Measurements from ENCODE around the gene STON2. TPM values are rescaled to one million over a fixed set of nuclear protein-coding genes. Genes with fewer than 3 reads are reported as not detected.

STON2 gene
- total and polyA plus RNA-seq, 2 of the 8 experiments (the other 6 are each of a cell fraction or from before 2014, with no cell fraction given): 8.9 to 50.0 TPM

DNA sequence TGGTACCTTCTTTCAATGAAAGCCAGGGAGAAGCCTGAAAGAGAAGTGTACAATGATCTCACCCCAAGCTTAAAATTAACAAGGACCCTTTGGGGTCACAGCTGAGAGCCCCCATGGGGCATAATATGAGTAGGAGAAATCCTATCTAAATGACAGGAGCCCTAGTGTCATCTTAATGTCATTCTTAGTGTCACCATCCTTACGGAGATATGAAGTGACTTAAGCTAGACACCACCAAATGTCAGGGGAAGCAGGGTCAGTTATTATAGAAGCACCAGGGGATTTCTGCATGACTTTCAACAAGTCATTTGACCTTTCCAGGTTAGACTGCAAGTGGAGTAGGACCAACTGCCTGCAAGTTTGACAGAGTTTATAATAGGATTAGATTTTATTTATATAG lies 28.9 kb upstream of the STON2 start:
- no peak overlapping the region for H2BK20ac ChIP-seq (ENCODE audit: low read length)
- H4K8ac ChIP-seq (ENCODE audit: extremely low read depth, insufficient read depth, low read length): no peak overlapping the region
- H2BK5ac ChIP-seq (ENCODE audit: low read depth, low read length): no peak overlapping the region
- no peak overlapping the region for H2AFZ ChIP-seq (ENCODE audit: low read length)
- 91% methylated on average over 1 of the region's 1 CpG; no CpG with 5 or more reads in 1 of the 2 experiments for WGBS, 2 experiments (ENCODE audit: extremely low coverage in 1 of 2, insufficient coverage in 1 of 2, insufficient read length in 1 of 2, insufficient replicate concordance in 2 of 2, low coverage in 1 of 2, low lambda C conversion rate in 2 of 2, missing lambda C conversion rate in 1 of 2)
- H3K27me3 ChIP-seq (replicated peaks in 1 of 4; ENCODE audit: control insufficient read depth in 3 of 4, extremely low read depth in 1 of 4, insufficient read depth in 3 of 4, low read length in 3 of 4): no peaks in the 10 kb centered on the region
- H3K79me2 ChIP-seq (ENCODE audit: control insufficient read depth in 1 of 2, insufficient read depth in 2 of 2, low read length in 2 of 2): peaks cover 0 to 73% of the 10 kb centered on the region in 2 experiments; a peak in 2 of 4 replicates
- H3K4me3 ChIP-seq (ENCODE audit: extremely low read depth in 1 of 4, insufficient read depth in 2 of 4, low read depth in 3 of 4, low read length in 4 of 4): no peak overlapping the region
- H3K18ac ChIP-seq (ENCODE audit: extremely low read depth, low read length): no peak overlapping the region
- H4K5ac ChIP-seq (ENCODE audit: insufficient read length, low read depth, low read length): no peak overlapping the region
- FAIRE-seq (no peak), DNase-seq (ENCODE audit: low read depth in 1 of 2, low spot score in 2 of 2) (no peak)
- H3K14ac ChIP-seq (ENCODE audit: insufficient read length): no peak overlapping the region
- H2BK12ac ChIP-seq (ENCODE audit: low read depth, low read length): no peak overlapping the region
- no peak overlapping the region for H3K4ac ChIP-seq (replicated peaks; ENCODE audit: insufficient read length, low read depth, low read length)
- no peaks in the 10 kb centered on the region for H3K9me3 ChIP-seq (ENCODE audit: insufficient read depth in 2 of 2, low read depth in 1 of 2, low read length in 1 of 2)
- no peak overlapping the region for H3K27ac ChIP-seq (ENCODE audit: low read depth, low read length)
- no peak overlapping the region for H2BK120ac ChIP-seq (replicated peaks; ENCODE audit: low read depth, low read length)
- H3K9ac ChIP-seq (replicated peaks in 1 of 4; ENCODE audit: extremely low read depth in 1 of 4, low read depth in 3 of 4, low read length in 3 of 4): no peak overlapping the region
- no peak overlapping the region for H3K23ac ChIP-seq (ENCODE audit: insufficient read length)
- H3K36me3 ChIP-seq (ENCODE audit: control insufficient read depth in 2 of 4, insufficient read depth in 4 of 4, low read length in 3 of 4): peaks cover 0 to 3% (median 2%) of the 10 kb centered on the region in 4 experiments; a peak in 1 of 8 replicates
- H3K56ac ChIP-seq (replicated peaks; ENCODE audit: insufficient read length, low read depth, low read length): no peak overlapping the region
- H3K4me2 ChIP-seq (ENCODE audit: insufficient read depth in 1 of 2, low read depth in 2 of 2, low read length in 2 of 2): no peak overlapping the region
- H2AK5ac ChIP-seq (ENCODE audit: low read depth, low read length): no peak overlapping the region
- ChIA-PET POLR2A (ENCODE audit: partially characterized antibody) (no interaction called here), CTCF (ENCODE audit: partially characterized antibody) (interaction anchor here (0.6 to 1.9 kb wide), 6 partner anchors 13 to 159 kb away, joined by 3 to 10 read pairs (median 3); no protein-coding TSS in a partner anchor)
- peaks cover 0 to 28% (median 10%) of the 10 kb centered on the region in 4 experiments; a peak in 5 of 7 replicates for H3K4me1 ChIP-seq (replicated peaks in 1 of 4; ENCODE audit: control insufficient read depth in 3 of 4, insufficient read depth in 4 of 4, low read length in 3 of 4)
- no peaks in the 10 kb centered on the region for H3K23me2 ChIP-seq (ENCODE audit: low read depth, low read length)
- H4K20me1 ChIP-seq (replicated peaks in 1 of 2; ENCODE audit: control insufficient read depth in 1 of 2, insufficient read depth in 2 of 2, low read length in 2 of 2): no peaks in the 10 kb centered on the region
- no peak overlapping the region for H2BK15ac ChIP-seq (ENCODE audit: low read length)
- H3K79me1 ChIP-seq (ENCODE audit: low read depth, low read length): peaks cover 7% of the 10 kb centered on the region
- H4K91ac ChIP-seq (replicated peaks; ENCODE audit: insufficient read length, low read length): no peak overlapping the region
- no peak for TF ChIP-seq RXRA (IDR thresholded peaks at IDR 0.05; ENCODE audit: insufficient read depth, low read depth, low read length)

All from H1 (cell line).